Endothelial cell of umbilical vein (primary cell): Measurements from ENCODE around the gene TMEM114. TPM values are rescaled to one million over a fixed set of nuclear protein-coding genes. Genes with fewer than 3 reads are reported as not detected.

ENCODE experiments used
- BruUV-seq: library from RNA; stranded (reverse); fragments of 400-500 nt; replicated peaks from 2 replicates; lab custom pipeline; 2021; lab: Mats Ljungman, UMichigan
- CTCF ChIA-PET: fragments of 300-600, 350-600 bp; sonication (Branson Sonifier 250); formaldehyde crosslinking; loops from one replicate; lab custom pipeline; 2021; ENCODE audit warnings: antibody characterized with exemption, inconsistent platforms; lab: Charles Lee
- POLR2A ChIA-PET: fragments of 300-600, 350-600 bp; sonication (Branson Sonifier 250); formaldehyde crosslinking; loops from one replicate; lab custom pipeline; 2021; ENCODE audit warnings: antibody characterized with exemption, inconsistent platforms; lab: Charles Lee
- DNase-seq: peaks from one replicate; pipeline ENCODE4 v3.0.0-alpha.2; 2011; ENCODE audit warnings: low read depth, low spot score
- FAIRE-seq: peaks from 2 replicates; lab custom pipeline; 2011; peaks lifted over from hg19 to GRCh38; lab: Jason Lieb, UNC
- H2AFZ ChIP-seq: 2 replicates; pipeline ENCODE4 v1.6.0; 2012; ENCODE audit warnings: low read depth, low read length, control low read depth, inconsistent platforms
- H3K27ac ChIP-seq: 2 replicates; pipeline ENCODE4 v1.5.1; 2011; ENCODE audit warnings: low read depth, mild to moderate bottlenecking, control low read depth, low read length, moderate library complexity; ENCODE audit not compliant: insufficient read depth
- H3K27me3 ChIP-seq, 2 experiments: 2 replicates each; pipeline versions ENCODE4 v1.6.0 to v1.6.1; 2011; ENCODE audit warnings: low read length in 2 of 2, mixed read lengths in 1 of 2; ENCODE audit not compliant: control insufficient read depth in 2 of 2, insufficient read depth in 2 of 2
- H3K36me3 ChIP-seq, 2 experiments: 2 replicates in 1 of 2; 3 replicates in 1 of 2; pipeline ENCODE4 v1.5.1; 2011; ENCODE audit warnings: low read length in 2 of 2, mild to moderate bottlenecking in 1 of 2, moderate library complexity in 1 of 2; ENCODE audit not compliant: control insufficient read depth in 2 of 2, insufficient read depth in 2 of 2; ENCODE audit errors: extremely low read depth in 1 of 2
- H3K4me1 ChIP-seq: 3 replicates; pipeline ENCODE4 v1.5.1; 2011; ENCODE audit warnings: mild to moderate bottlenecking, low read length; ENCODE audit not compliant: control insufficient read depth, insufficient read depth; ENCODE audit errors: extremely low read depth
- H3K4me2 ChIP-seq: 2 replicates; pipeline ENCODE4 v1.6.1; 2011; ENCODE audit warnings: low read length, control low read depth, mixed read lengths; ENCODE audit not compliant: insufficient read depth
- H3K4me3 ChIP-seq, 3 experiments: fragments of 200-600 bp in 1 of 3; sonication (generic), shearing (Covaris generic) in 1 of 3; replicated peaks in 1 of 3; 2 replicates each; pipeline ENCODE4 v1.5.1; 2011 to 2016; ENCODE audit warnings: control low read depth in 3 of 3, low read length in 3 of 3, mild to moderate bottlenecking in 2 of 3, inconsistent platforms in 1 of 3, low read depth in 1 of 3, moderate library complexity in 1 of 3; ENCODE audit not compliant: insufficient read depth in 1 of 3
- H3K79me2 ChIP-seq: 2 replicates; pipeline ENCODE4 v1.6.0; 2012; ENCODE audit warnings: low read length, inconsistent platforms; ENCODE audit not compliant: control insufficient read depth, insufficient read depth
- H3K9ac ChIP-seq: replicated peaks from 2 replicates; pipeline ENCODE3; 2011; ENCODE audit warnings: low read length, control low read depth; ENCODE audit not compliant: insufficient read depth; ENCODE audit errors: extremely low read depth
- H3K9me1 ChIP-seq: replicated peaks from 3 replicates; pipeline ENCODE4 v1.6.0; 2011; ENCODE audit warnings: mild to moderate bottlenecking, low read length; ENCODE audit not compliant: control insufficient read depth, insufficient read depth; ENCODE audit errors: extremely low read depth
- H3K9me3 ChIP-seq: replicated peaks from 2 replicates; pipeline ENCODE4 v1.5.1; 2012; ENCODE audit warnings: low read length, inconsistent platforms; ENCODE audit not compliant: control insufficient read depth, insufficient read depth
- H4K20me1 ChIP-seq: replicated peaks from 2 replicates; pipeline ENCODE3; 2011; ENCODE audit warnings: mild to moderate bottlenecking, low read length; ENCODE audit not compliant: control insufficient read depth, insufficient read depth; ENCODE audit errors: extremely low read depth
- EZH2 ChIP-seq: IDR thresholded peaks from 2 replicates; pipeline ENCODE4 v1.6.1; 2012; ENCODE audit warnings: borderline replicate concordance, low read depth, mild to moderate bottlenecking, moderate library complexity, low read length, inconsistent platforms; ENCODE audit not compliant: severe bottlenecking
- FOS ChIP-seq: IDR thresholded peaks from 2 replicates; pipeline ENCODE4 v1.6.1; 2011; ENCODE audit warnings: mild to moderate bottlenecking, low read length, moderate library complexity, borderline replicate concordance; ENCODE audit not compliant: insufficient read depth
- GATA2 ChIP-seq: IDR thresholded peaks from 2 replicates; pipeline ENCODE4 v1.7.0; 2011; ENCODE audit warnings: low read depth, mild to moderate bottlenecking, moderate library complexity, mixed read lengths, low read length; ENCODE audit not compliant: insufficient read length, insufficient read depth
- JUN ChIP-seq: IDR thresholded peaks from 2 replicates; pipeline ENCODE4 v1.6.1; 2011; ENCODE audit warnings: borderline replicate concordance, low read depth; ENCODE audit not compliant: insufficient read length, insufficient read depth
- MYC ChIP-seq: IDR thresholded peaks from one replicate; pipeline ENCODE4 v1.6.1; 2011; ENCODE audit warnings: mild to moderate bottlenecking, low read depth, low read length
- POLR2A ChIP-seq: IDR thresholded peaks from 2 replicates; pipeline ENCODE4 v1.6.1; 2012; ENCODE audit warnings: low read depth, mild to moderate bottlenecking, control low read depth, low read length
- POLR2AphosphoS5 ChIP-seq: IDR thresholded peaks from 2 replicates; pipeline ENCODE4 v1.6.1; 2012; ENCODE audit warnings: low read depth, mild to moderate bottlenecking, control low read depth, low read length, moderate library complexity; ENCODE audit not compliant: insufficient read depth
- dilution Hi-C: fragments of 300-500 bp; cut with MboI; formaldehyde crosslinking; loops from one replicate; pipeline ENCODE4 v1.15.0; 2019; ENCODE audit warnings: low sequenced_read_pairs; ENCODE audit not compliant: extremely low pct_ligation_motif_present
- intact Hi-C: fragments of 100-400 bp; cut with micrococcal nuclease; formaldehyde crosslinking; loops from one replicate; pipeline ENCODE4 v1.10.0; 2022
- polyA plus RNA-seq, 4 experiments: library from polyadenylated mRNA; depleted of rRNA in 3 of 4; stranded (reverse) in 3 of 4; unstranded in 1 of 4; fragments of >200 nt; gene quantifications; 2 replicates each; pipeline versions ENCODE4 v1.2.1 to v1.2.3, GENCODE V29; 2011 to 2012; ENCODE audit warnings: missing spikeins in 1 of 4
- total RNA-seq: library from RNA; stranded (reverse); gene quantifications from 2 replicates; pipeline ENCODE4 v1.2.3, GENCODE V29; 2021
- TF ChIP-seq, protein P1 (sequence below): IDR thresholded peaks from 2 replicates; pipeline ENCODE4 v1.6.1; 2011; ENCODE audit not compliant: insufficient read depth, insufficient read length
- TF ChIP-seq, protein P2 (sequence below), 2 donors: IDR thresholded peaks; 1 replicate in 1 of 2; 2 replicates in 1 of 2; pipeline ENCODE4 v1.5.1; 2011; ENCODE audit warnings: low read length in 2 of 2, mild to moderate bottlenecking in 2 of 2, moderate library complexity in 2 of 2, control low read depth in 1 of 2, inconsistent platforms in 1 of 2, low read depth in 1 of 2; ENCODE audit not compliant: insufficient read depth in 1 of 2; ENCODE audit errors: extremely low read depth in 1 of 2

Gene TMEM114
- total and polyA plus RNA-seq, 2 donors (not counting 3 experiments of a cell fraction or from before 2014, with no cell fraction given): not detected

DNA sequence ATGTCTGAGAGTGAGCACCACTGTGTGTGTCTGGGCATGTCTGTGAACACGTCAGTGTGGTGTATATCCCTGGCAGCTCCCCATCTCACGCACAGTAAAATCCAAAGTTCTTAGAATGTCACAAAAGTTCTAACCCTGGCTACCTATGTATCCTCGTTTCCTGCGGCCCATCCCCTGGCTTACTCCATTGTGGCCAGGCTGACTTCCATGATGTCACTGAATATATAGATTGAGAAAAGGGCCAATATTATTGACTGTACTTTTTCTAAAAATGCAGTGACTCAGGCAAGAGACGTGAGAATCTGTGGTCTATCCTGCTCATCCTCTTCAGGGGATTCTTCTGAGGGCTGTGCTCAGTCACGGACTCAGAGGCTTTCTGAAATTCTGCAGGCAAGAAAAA lies 30.2 kb upstream of the TMEM114 start:
- Histone ChIP-seq H3K27ac (no peak overlapping the region), H3K27me3 (peaks cover 0 to 9% of the 10 kb centered on the region in 2 experiments), H3K9me3 (no peaks in the 10 kb centered on the region), H3K36me3 (peaks cover 0 to 2% of the 10 kb centered on the region in 2 experiments), H3K4me3 (no peak overlapping the region), H3K9ac (no peak overlapping the region), H3K4me2 (no peak overlapping the region), H3K4me1 (peaks cover 8% of the 10 kb centered on the region), H4K20me1 (no peaks in the 10 kb centered on the region), H3K9me1 (no peaks in the 10 kb centered on the region), H3K79me2 (peaks cover 23% of the 10 kb centered on the region), H2AFZ (no peak overlapping the region)
- TF ChIP-seq POLR2AphosphoS5 (no peak), MYC (no peak), GATA2 (no peak), EZH2 (no peak), POLR2A (no peak), JUN (no peak), FOS (no peak)
- TF ChIP-seq, protein P1, sequence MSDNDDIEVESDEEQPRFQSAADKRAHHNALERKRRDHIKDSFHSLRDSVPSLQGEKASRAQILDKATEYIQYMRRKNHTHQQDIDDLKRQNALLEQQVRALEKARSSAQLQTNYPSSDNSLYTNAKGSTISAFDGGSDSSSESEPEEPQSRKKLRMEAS: no peak
- TF ChIP-seq, protein P2, sequence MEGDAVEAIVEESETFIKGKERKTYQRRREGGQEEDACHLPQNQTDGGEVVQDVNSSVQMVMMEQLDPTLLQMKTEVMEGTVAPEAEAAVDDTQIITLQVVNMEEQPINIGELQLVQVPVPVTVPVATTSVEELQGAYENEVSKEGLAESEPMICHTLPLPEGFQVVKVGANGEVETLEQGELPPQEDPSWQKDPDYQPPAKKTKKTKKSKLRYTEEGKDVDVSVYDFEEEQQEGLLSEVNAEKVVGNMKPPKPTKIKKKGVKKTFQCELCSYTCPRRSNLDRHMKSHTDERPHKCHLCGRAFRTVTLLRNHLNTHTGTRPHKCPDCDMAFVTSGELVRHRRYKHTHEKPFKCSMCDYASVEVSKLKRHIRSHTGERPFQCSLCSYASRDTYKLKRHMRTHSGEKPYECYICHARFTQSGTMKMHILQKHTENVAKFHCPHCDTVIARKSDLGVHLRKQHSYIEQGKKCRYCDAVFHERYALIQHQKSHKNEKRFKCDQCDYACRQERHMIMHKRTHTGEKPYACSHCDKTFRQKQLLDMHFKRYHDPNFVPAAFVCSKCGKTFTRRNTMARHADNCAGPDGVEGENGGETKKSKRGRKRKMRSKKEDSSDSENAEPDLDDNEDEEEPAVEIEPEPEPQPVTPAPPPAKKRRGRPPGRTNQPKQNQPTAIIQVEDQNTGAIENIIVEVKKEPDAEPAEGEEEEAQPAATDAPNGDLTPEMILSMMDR (IDR thresholded peaks at IDR 0.05; ENCODE audit: extremely low read depth in 1 of 2, insufficient read depth in 1 of 2, low read depth in 1 of 2, low read length in 2 of 2): no peak
- BruUV-seq: no TSS peak
- FAIRE-seq (no peak), DNase-seq (no peak)
- ChIA-PET CTCF (no interaction called here), POLR2A (no interaction called here)
- intact Hi-C loops: no loop called here
- dilution Hi-C loops: no loop called here
